HK-2 (cell line): ENCODE results near the gene MAPRE3.
A peak's percentile ranks its signal among the peaks of the same experiment; 100 is the strongest.
"Not testable (repeated sequence)": the region's sequence is repeated elsewhere in the genome, so short reads cannot be mapped to it uniquely, and the experiment has no call there.

Source experiments
- DNase-seq: peaks from one replicate; pipeline ENCODE4 v3.0.0-alpha.2; 2018; ENCODE audit not compliant: unreplicated experiment

Gene MAPRE3

DNA sequence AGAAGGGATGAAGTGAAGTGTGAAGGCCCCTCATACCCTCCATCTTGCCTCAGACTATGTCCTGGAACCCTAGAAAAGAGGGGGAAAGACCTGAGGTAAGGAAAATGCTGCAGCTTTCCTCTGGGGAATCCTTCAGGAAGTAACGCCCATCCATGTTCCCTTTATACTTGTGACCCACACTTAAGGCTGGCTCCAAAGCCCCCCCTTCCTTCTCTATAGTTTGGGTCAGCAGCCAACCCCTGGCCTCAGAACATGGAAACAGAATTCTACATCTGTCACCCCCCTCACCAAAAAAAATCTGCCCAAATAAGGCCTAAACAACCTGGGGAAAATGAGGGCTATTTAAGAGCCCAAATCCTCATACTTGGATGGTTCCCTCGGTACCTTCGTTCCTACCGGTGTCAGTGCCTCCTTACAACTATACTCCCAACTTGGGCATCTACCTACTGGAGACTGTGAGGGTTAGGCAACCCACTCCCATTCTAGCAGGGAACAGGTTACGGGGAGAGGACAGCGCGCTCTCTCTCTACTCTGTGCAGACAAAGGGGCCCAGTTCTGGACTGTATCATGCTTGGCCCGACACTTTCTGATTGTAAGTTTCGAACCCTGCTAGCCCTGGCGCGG lies 100.3 kb downstream of the MAPRE3 start:
- DNase-seq: no peak

GRCh38 chr2:27071277-27071989 lies 101.0 kb downstream of the MAPRE3 start, which contains the start of gene OST4:
Gene OST4, minus strand, starts transcription at chr2:27071654.
- peak; percentile 89 for DNase-seq

- DNase-seq: no peak
These were observed 101.8 kb downstream of the MAPRE3 start for GRCh38 chr2:27071990-27072830.

DNA sequence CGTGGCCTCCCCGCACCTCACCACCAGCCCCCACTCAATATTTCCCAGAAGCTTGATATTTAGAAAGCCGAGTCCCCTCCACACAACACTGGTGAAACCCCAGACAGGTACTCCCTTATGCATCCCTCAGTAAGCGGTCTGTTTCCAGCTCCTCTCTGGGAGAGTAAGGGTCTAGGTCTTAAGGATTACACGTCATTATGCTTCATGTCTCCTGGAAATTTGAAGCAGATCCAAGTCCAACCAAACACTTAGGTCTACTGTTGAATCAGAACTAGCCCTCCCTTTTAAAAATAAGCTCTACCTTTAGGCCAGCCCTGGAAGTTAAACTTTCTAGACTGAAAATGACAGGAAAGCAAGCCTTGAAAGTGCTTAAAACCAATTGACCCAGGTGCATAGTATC lies 102.5 kb downstream of the MAPRE3 start:
- no peak for DNase-seq

DNA sequence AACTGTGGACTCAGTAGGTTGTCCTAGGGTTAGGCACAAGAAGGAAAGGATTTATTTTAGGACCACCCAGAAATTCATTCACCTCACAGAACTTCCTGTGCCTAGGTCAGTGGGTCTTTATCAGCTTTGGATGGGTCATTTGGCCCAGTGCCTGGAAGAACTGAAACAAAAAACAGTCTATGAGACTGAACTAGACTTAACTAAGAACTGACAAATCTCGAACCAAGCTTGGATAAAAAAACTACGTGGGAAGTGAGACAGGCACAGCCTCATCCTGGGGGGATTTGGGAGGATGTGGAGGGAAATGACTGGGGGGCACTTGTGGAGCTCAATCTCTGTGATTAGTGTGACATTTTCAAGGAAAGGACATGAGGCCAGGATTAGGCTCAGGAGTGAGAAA lies 103.3 kb downstream of the MAPRE3 start:
- DNase-seq: no peak

GRCh38 chr2:27074738-27075565 lies 104.5 kb downstream of the MAPRE3 start:
- no peak for DNase-seq

DNA sequence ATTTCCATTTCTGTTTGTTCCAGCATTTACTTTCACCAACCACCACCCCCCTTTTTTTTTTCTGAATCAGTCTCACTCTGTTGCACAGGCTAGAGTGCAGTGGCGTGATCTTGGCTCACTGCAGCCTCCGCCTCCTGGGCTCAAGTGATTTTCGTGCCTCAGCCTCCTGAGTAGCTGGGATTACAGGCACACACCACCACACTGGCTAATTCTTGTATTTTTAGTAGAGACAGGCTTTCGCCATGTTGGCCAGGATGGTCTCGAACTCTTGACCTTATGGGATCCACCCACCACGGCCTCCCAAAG lies 105.1 kb downstream of the MAPRE3 start:
- DNase-seq: not testable (repeated sequence)

GRCh38 chr2:27076323-27076722 lies 105.9 kb downstream of the MAPRE3 start:
- no peak for DNase-seq
